ENCODE results near the gene GALNTL6.
"Not testable (repeated sequence)": the region's sequence is repeated elsewhere in the genome, so short reads cannot be mapped to it uniquely, and the experiment has no call there.

The GALNTL6 gene

DNA sequence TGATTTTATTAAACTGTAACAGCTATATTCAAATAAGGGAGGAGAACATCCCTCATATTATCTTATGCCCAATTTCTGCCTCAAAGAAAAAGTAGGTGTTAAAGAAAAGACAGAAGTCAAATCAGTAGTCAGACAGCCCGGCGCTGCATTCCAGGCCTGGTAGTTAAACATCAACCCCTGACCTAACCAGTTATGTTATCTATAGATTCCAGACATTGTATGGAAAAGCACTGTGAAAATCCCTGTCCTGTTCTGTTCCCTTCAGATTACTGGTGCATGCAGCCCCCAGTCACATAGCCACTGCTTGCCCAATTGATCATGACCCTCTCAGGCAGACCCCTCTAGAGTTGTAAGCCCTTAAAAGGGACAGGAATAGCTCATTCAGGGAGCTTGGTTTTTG is 1085.5 kb downstream of the GALNTL6 start:
- no peak for DNase-seq

- no peak for DNase-seq
Measured at GRCh38 chr4:172899861-172900260, 1086.7 kb downstream of the GALNTL6 start.

DNA sequence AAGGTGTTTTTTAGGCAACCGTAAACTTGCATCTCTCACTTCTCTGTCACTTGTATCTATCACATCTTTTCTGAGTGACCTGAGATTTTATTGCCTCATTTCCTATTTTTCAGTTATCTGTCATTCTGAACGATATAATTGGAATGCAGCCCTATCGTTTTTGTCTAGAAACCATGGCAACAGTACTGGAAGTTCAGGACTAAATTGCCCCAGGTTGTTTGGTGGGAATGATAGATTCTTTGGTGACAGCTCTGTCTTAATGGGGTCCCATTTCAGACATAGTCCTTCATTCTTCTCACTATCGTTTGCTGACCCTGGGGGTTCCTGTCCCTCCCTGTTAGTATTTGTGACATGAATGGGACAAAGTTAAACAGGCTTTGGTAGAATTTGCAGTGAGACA is 1087.7 kb downstream of the GALNTL6 start:
- no peak for DNase-seq

- DNase-seq: not testable (repeated sequence)
Measured at GRCh38 chr4:172912468-172912867, 1099.3 kb downstream of the GALNTL6 start.

GRCh38 chr4:172917403-172917802 is 1104.2 kb downstream of the GALNTL6 start:
- not testable (repeated sequence) for DNase-seq

DNA sequence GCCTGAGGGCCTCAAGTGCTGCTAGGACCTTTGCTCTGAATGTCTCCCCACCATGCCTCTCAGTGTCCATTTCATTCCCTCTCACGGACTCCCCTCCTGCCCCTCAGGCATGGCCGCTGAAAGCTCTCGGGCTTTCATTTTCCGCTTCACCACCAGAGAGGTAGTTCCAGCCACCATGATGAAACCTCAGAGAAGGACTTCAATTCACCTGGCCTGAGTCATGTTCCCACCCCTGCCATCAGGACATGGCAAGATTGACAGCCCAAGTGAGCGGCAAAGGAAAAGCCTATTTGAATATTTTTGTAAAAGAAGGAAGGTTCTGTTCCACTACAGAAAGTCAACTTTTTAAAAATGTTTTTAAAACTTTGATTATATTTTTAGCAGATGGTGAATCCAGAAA is 1106.1 kb downstream of the GALNTL6 start:
- DNase-seq: no peak

DNA sequence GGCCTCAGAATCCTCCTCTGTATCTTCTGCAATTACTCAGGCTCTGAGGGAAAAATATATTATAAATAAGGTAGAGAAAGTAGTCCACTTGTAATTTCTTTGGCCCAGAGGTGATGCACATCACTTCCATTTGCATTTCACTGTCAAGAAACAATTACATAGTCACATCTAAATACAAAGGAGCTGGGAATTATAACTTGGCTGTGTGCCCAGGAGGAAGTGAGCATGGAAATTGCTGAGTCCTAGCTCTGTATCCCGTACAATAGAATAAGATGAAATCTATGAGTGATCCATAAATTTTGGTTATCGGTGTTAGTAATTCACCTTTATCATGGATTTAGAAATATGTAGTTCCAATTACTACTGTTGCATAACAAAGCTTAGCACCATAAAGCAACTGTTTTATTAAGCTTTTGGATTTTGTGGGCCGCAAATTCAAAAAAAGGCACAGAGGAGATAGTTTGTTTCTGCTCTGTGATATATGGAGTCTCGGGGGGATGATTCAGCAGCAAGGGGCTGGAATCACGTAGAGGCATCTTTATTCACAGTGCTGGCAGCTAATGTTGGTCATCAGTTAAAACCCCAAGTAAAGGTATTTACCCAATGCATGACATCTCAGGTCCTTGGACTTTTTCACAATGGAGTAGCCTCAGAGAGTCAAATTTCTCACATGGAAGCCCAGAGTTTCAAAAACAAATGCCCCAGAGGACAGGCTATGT is 1114.1 kb downstream of the GALNTL6 start:
- no peak for DNase-seq

DNA sequence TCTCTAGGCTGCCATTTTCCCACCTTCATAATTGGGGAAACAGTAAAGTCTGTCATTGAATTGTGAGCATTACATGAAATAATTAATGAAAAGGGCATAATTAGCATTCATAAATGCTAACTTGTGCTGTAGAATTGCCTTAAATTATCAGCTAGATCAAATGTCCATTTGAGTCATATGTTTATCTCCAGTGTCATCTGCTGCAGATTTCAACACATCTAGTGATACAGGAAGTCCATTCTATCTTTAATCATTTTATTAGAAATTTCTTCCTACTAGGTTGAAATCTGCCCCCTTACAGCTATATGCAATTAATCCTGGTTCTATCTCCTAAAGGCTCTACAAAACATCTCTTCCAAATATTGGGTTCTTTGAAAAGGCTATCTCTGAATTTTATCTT is 1115.1 kb downstream of the GALNTL6 start:
- DNase-seq: no peak

DNA sequence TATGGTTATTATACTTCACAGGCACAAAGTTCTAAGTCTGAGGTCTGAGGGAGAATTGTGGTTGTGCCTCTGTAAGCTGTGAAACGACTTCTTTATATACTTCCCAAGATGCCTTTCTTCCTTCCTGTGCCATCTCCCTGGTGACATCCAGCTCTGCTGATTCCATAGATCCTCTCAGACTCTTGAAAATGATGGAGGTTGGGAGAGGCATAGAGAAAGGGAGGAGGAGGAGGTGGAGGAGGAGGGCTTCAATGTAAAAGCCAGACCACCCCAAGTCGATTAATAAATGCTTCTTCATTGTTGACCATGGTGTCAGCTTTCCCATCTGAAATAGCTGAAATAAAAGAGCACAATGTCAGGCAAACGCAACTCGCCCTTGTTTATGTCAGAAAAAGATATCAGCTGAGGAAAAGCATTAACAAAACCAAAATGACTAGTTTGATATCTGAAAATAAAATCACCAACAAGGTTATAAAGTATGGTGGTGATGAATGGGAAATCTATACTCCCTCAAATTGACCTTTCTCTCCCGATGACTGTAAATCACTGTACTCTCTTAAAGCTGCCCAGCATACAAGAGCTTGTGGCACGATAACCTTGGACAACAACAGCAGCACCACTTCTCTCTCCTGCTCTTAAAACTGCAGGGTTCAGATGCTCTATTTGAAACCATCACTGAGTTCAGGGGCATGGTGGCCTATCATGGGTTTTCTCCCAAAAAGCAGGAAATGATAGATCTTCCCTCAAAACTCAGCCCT is 1125.0 kb downstream of the GALNTL6 start:
- DNase-seq: no peak

- no peak for DNase-seq
Measured at GRCh38 chr4:172938870-172939269, 1125.7 kb downstream of the GALNTL6 start.

DNA sequence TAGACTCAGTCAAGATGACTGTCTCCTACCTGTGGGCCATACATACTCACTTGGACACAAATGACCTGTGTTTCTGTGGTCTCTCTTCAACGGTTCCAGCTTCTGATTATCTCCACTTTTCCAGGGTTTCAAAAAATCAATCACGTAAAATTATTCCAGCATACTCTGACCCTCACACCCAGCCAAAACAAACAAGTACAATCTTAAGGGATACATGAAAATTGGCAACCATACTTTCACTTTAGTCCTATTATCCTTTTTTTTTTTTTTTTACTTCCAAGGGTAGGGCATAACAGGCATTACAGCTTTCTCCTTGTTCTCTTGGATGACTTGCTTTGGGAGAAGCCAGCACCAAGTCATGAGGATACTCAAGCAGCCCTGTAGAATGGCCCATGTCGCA is 1129.6 kb downstream of the GALNTL6 start:
- no peak for DNase-seq

DNA sequence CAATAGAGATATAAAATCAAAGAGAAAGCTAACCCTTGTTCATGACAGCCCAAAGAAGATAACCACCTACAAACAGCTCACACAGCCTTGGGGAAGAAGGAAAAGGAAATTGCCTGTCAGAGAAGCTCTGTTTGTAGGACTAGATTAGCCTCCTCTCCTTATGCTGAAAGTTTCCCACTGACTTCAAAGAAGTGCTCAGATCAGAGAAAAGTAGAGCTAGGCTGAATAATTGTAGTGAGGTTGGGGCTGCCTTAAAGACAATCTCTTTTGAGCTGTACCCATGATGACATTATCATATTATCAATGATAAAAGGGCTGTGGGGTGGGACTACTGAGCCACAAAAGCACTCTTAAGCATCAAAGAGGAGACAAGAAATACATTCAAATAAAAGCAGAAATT is 1132.4 kb downstream of the GALNTL6 start:
- no peak for DNase-seq

- DNase-seq: no peak
Measured at GRCh38 chr4:172946503-172946902, 1133.3 kb downstream of the GALNTL6 start.

- DNase-seq: no peak
Measured at GRCh38 chr4:172947594-172947993, 1134.4 kb downstream of the GALNTL6 start.

- no peak for DNase-seq
Measured at GRCh38 chr4:172950990-172951389, 1137.8 kb downstream of the GALNTL6 start.

- no peak for DNase-seq
Measured at GRCh38 chr4:172951679-172952451, 1138.7 kb downstream of the GALNTL6 start.

DNA sequence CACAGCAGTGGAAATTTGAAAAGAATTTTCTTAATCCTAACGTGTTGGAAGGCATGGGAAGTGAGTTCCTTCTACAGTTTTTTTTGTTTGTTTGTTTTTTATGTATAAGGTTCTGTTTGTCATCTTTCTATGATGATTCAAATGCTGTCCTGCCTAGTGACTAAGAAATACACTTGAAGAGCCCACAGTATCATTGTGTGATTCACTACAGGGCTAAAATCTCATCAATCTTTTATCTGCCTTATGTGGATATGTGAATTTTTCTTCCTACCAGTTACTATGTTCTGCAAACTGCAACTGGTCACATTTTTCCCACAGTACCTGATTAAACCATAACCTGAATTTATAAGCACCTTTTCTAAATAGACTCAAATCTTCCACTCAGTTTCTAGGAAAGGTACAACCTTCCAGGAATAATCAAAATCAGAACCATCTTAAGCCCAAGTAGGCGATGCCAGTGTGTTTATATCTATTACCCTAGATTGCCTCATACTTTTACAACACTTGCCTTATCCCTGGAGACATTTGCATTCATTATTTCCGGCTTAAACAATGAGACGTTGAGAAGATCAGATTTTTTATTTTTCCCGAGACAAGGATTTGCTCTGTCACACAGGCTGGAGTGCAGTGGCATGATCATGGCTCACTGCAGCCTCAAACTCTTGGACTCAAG is 1140.8 kb downstream of the GALNTL6 start:
- no peak for DNase-seq

DNA sequence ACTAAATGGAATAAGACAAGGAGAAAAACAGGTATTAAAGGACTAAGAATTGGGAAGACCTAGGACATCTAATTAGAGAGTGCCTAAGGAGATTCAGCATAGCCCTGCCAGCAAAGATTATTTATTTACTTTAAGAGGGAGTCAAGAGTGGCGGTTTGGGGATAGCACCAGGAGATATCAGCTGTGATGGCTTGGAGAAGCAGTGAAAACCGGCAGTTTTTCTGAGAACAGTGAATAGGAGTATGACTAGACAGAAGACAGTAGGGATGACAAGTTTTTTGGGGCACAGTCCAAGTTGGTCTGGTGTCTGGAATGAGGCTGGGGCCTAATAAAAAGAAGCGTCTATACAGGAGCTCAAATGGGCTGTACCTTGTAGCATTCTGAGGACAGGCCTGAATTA is 1143.1 kb downstream of the GALNTL6 start:
- DNase-seq: not testable (repeated sequence)

DNA sequence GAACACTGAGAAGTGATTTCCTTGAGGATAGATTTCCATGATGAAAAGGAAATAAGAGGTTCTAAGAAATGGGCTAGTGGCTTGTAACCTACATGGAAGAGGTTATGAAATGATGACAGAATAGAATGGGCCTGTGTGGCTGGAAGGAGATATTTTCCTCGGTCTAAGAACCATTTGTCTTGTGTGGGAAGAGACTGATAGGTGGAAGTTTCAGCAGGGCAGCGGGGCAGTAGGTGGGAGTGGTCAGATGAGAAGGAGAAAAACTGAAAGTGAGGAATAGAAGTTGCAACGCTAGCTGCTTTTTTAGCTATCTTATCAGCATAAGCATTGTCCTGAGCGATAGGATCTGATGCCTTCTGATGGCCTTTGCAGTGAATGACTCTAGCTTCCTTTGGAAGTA is 1144.0 kb downstream of the GALNTL6 start:
- DNase-seq: no peak

GRCh38 chr4:172962564-172963353 is 1149.6 kb downstream of the GALNTL6 start:
- no peak for DNase-seq

GRCh38 chr4:172963498-172964294 is 1150.5 kb downstream of the GALNTL6 start:
- no peak for DNase-seq
